RPMI7951 (cell line): ENCODE results near the gene HOXD11. TPM values are rescaled to one million over a fixed set of nuclear protein-coding genes. Genes with fewer than 3 reads are reported as not detected.
A peak's percentile ranks its signal among the peaks of the same experiment; 100 is the strongest.

Experiments
- DNase-seq: peaks from one replicate; pipeline ENCODE4 v3.0.0-alpha.2; 2012; ENCODE audit warnings: low read depth
- total RNA-seq: library from RNA; depleted of rRNA; stranded (reverse); fragments of >200 nt; shearing (Covaris generic); gene quantifications from 2 replicates; pipeline ENCODE4 v1.2.3, GENCODE V29; 2014

HOXD11 gene
- total RNA-seq, 1 experiment from 2014 or later: not detected

GRCh38 chr2:176093145-176093897 lies 13.8 kb upstream of the HOXD11 start:
- peak; percentile 48 for DNase-seq

- no peak for DNase-seq
Observed at GRCh38 chr2:176093898-176094249, 13.2 kb upstream of the HOXD11 start.

- no peak for DNase-seq
Observed at GRCh38 chr2:176094349-176094748, 12.7 kb upstream of the HOXD11 start.

GRCh38 chr2:176095421-176095820 lies 11.7 kb upstream of the HOXD11 start:
- DNase-seq: no peak

GRCh38 chr2:176096243-176096985 lies 10.7 kb upstream of the HOXD11 start:
- peak; percentile 69 for DNase-seq

- peak; percentile 81 for DNase-seq
Observed at GRCh38 chr2:176096986-176097819, 9.9 kb upstream of the HOXD11 start.

- no peak for DNase-seq
Observed at GRCh38 chr2:176097820-176098365, 9.2 kb upstream of the HOXD11 start.

GRCh38 chr2:176098366-176099158 lies 8.5 kb upstream of the HOXD11 start:
- DNase-seq: peak; percentile 46

- DNase-seq: no peak
Observed at GRCh38 chr2:176099159-176099727, 7.8 kb upstream of the HOXD11 start.

- no peak for DNase-seq
Observed at GRCh38 chr2:176099728-176100546, 7.1 kb upstream of the HOXD11 start, which contains the start of gene HOXD12. Gene HOXD12 (plus strand): TSS chr2:176099795. CDS start chr2:176099802, 7 bp downstream.

- DNase-seq: no peak
Observed at GRCh38 chr2:176100547-176101140, 6.4 kb upstream of the HOXD11 start.

- DNase-seq: no peak
Observed at GRCh38 chr2:176101216-176101830, 5.8 kb upstream of the HOXD11 start.

GRCh38 chr2:176101842-176102241 lies 5.2 kb upstream of the HOXD11 start:
- no peak for DNase-seq

- DNase-seq: no peak
Observed at GRCh38 chr2:176102309-176102866, 4.7 kb upstream of the HOXD11 start.

- no peak for DNase-seq
Observed at GRCh38 chr2:176103194-176103593, 3.9 kb upstream of the HOXD11 start.

GRCh38 chr2:176103742-176104315 lies 3.3 kb upstream of the HOXD11 start:
- no peak for DNase-seq

GRCh38 chr2:176104316-176105077 lies 2.6 kb upstream of the HOXD11 start:
- DNase-seq: no peak
